Omental fat pad (tissue), 4 donors: ENCODE results near the gene CRYBB1. TPM values are rescaled to one million over a fixed set of nuclear protein-coding genes. Genes with fewer than 3 reads are reported as not detected.

ENCODE experiments used
- ATAC-seq: fragments of 150-250 bp; one replicate; pipeline ENCODE4 v1.9.1; 2016; ENCODE audit warnings: mild to moderate bottlenecking, moderate library complexity; ENCODE audit not compliant: low FRiP score
- DNase-seq: peaks from one replicate; pipeline ENCODE4 v3.0.0-alpha.2; 2019; ENCODE audit warnings: low spot score
- CTCF ChIP-seq, 3 donors: fragments of 450-650 bp; IDR thresholded peaks; one replicate each; pipeline ENCODE4 v1.5.1; 2016 to 2017; ENCODE audit warnings: antibody characterized with exemption in 3 of 3, mild to moderate bottlenecking in 3 of 3, moderate library complexity in 2 of 3
- total RNA-seq, 4 donors: library from RNA; depleted of rRNA; stranded (reverse); fragments of >200 nt; gene quantifications; one replicate each; pipeline ENCODE4 v1.1.0, GENCODE V29; 2016

The CRYBB1 gene
- 1 to 10 TPM in 3 of 4 donors, under 1 TPM in 1; 0.96 to 2.2 (median 1.9) TPM for total RNA-seq

- TF ChIP-seq CTCF (IDR thresholded peaks at IDR 0.05) = no peak
- DNase-seq (no peak), ATAC-seq (peak; percentile 65)
Measured at GRCh38 chr22:26617271-26618199, at the start of gene CRYBB1. TSS of gene CRYBB1 (minus strand) at chr22:26618027. CDS start at chr22:26616319, 1,708 bp downstream.

GRCh38 chr22:26667140-26667539 lies 49.3 kb upstream of the CRYBB1 start:
- ATAC-seq = no peak
- DNase-seq = no peak
- no peak for TF ChIP-seq CTCF (IDR thresholded peaks at IDR 0.05)

- no peak for TF ChIP-seq CTCF (IDR thresholded peaks at IDR 0.05)
- ATAC-seq (no peak), DNase-seq (no peak)
Measured at GRCh38 chr22:26665813-26666231, 48.0 kb upstream of the CRYBB1 start.

- TF ChIP-seq CTCF (IDR thresholded peaks at IDR 0.05) = no peak
- DNase-seq (no peak), ATAC-seq (no peak)
Measured at GRCh38 chr22:26663374-26663923, 45.6 kb upstream of the CRYBB1 start.

- DNase-seq = no peak
- no peak for TF ChIP-seq CTCF (IDR thresholded peaks at IDR 0.05)
- ATAC-seq = no peak
Measured at GRCh38 chr22:26662160-26662559, 44.3 kb upstream of the CRYBB1 start.

GRCh38 chr22:26660961-26661578 lies 43.2 kb upstream of the CRYBB1 start:
- ATAC-seq (no peak), DNase-seq (no peak)
- TF ChIP-seq CTCF (IDR thresholded peaks at IDR 0.05) = no peak
